Midbrain (tissue), 1 donor: ENCODE data around the gene MAST1.
"Not testable (repeated sequence)": the region's sequence is repeated elsewhere in the genome, so short reads cannot be mapped to it uniquely, and the experiment has no call there.

ENCODE experiments used
- DNase-seq: peaks from one replicate; lab custom pipeline; 2025; lab: John Stamatoyannopoulos, UW

MAST1 gene

DNA sequence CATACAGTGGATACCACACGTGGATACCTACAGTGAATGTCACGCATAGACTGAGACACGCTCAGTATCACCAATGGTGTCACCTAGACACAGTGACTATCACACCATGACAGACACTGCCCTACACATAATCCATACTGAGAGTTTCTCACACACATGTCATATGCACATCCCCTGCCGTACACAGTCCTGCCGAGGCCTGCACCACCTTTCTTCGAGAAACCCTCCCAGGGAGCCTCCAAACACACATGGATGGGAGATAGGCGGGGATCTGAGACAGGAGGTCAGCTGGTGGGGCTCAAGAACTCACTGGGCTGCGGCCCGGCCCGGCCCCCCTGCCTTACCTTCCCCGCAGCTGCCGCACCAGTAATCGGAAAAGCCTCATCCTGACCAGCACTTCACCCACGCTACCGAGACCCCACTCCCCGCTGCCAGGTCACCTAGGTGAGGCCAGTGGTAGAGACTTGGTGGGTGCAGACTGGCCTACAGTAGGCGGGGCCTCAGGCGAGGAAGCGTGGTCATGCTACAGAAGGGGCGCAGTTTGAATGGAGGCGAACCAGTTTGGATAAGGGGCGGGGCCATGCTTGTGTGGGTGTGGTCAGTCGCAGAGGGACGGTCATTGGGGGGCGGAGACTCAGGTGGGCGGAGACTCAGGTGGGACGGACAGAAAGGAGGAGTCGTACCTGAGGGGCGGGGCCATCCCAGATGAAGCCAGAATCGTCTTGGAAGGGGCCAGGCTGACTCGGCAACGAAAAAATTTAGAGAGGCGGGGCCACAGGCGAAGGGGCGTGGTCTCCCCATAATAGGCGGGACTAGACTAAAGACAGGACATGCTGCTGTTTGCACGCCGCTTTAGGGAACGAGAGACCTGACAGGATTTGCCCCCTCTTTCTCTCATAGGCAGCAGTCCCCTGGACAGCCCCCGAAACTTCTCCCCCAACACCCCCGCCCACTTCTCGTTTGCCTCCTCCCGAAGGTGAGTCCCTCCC lies 2.1 kb downstream of the MAST1 start:
- DNase-seq = no peak

DNA sequence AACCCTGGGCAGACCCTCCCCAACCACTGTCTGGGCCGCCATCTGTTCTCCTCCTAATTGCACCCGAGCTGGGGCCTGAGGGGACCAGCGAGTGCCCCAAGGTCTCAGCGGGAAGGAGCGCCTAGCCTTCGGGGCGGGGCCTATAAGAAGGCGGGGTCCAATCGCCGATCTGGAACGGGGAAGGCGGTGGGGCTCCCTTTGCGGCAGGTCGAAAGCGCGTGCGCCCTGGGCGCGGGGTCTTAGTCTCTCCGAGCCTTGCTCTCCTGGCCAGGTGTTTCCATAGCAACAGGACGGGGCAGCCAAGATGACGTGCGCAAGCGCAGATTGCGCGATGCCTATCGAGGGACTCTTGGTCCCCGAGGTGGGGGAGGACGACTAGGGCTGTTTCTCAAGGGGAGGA lies 2.8 kb downstream of the MAST1 start:
- DNase-seq = no peak

DNA sequence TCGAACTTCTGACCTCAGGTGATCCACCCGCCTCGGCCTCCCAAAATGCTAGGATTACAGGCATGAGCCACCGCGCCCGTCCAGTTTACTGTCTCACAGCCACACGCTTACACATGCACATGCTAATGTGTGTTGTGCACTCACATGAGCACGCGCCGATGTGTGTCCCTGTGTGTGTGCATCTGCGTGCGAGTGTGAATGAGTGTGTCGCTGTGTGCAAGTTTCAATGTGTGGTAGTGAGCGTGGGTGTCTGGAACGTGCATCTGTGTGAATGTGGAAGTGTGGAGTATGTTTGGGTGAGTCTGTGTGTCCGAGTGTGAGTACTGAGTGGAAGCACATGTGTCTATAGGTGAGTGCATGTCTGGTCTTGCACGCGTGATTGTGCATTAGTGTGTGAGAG lies 4.2 kb downstream of the MAST1 start:
- DNase-seq = no peak

DNA sequence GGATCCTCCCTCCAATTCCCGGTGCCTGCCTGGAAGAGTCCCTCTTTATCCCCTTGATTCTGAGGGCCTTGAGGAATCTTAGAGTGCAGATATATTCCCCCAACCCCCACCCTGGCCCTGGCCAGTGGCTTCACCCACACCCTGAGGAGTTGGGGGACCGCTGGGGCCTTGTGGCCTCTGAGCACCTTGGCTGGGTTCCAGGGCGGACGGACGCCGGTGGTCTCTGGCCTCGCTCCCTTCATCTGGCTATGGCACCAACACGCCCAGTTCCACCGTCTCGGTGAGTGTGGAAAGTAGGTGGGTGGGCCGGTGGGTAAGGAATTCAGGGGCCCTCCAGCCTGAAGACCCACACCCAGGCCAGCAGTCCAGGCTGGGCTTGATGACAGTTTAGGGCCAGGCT lies 5.0 kb downstream of the MAST1 start:
- no peak for DNase-seq

DNA sequence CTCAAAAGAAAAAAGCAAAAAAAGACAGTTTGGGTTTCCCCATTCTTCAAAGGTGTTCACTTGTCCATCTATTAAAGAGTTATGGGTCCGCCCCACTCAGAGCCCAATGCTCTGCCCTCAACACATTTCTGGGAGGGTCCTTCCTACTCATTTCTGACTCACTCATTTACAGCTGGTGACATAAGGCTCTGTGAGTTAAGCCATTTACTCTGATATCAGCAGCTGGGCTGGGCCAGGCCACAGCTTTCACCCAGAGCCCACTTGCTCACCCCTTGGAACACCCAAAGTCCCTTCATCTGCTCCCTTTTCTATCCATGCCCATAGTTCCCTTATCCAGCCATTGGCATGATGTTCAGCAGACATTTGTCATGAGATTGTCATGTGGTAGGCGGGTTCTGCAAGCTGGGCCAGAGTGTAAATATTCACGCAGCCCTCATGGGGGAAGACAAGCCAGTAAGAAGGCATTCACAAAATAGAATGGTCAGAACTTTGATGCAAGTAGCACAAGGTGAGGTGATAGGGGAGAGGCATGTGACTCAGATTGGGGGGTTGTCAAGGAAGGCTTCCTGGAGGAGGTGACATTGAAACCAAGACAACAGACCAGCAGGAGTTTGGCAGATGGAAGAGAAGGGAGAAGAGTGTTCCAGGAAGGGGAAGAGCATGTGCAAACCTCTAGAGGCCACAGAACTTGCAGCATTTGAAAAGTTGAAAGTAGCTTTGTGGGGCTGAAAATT lies 5.9 kb downstream of the MAST1 start:
- DNase-seq = no peak

DNA sequence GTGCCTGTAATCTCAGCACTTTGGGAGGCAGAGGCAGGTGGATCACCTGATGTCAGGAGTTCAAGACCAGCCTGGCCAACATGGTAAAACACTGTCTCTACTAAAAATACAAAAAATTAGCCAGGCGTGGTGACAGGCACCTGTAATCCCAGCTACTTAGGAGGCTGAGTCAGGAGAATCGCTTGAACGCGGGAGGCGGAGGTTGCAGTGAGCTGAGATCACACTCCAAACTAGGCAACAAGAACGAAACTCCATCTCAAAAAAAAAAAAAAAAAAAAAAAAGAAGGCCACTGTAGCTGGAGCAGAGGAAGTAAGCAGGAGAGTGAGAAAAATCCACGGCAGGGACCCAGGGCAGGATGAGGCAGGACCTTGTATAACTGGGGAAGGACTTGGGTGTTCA lies 8.3 kb downstream of the MAST1 start:
- not testable (repeated sequence) for DNase-seq

DNA sequence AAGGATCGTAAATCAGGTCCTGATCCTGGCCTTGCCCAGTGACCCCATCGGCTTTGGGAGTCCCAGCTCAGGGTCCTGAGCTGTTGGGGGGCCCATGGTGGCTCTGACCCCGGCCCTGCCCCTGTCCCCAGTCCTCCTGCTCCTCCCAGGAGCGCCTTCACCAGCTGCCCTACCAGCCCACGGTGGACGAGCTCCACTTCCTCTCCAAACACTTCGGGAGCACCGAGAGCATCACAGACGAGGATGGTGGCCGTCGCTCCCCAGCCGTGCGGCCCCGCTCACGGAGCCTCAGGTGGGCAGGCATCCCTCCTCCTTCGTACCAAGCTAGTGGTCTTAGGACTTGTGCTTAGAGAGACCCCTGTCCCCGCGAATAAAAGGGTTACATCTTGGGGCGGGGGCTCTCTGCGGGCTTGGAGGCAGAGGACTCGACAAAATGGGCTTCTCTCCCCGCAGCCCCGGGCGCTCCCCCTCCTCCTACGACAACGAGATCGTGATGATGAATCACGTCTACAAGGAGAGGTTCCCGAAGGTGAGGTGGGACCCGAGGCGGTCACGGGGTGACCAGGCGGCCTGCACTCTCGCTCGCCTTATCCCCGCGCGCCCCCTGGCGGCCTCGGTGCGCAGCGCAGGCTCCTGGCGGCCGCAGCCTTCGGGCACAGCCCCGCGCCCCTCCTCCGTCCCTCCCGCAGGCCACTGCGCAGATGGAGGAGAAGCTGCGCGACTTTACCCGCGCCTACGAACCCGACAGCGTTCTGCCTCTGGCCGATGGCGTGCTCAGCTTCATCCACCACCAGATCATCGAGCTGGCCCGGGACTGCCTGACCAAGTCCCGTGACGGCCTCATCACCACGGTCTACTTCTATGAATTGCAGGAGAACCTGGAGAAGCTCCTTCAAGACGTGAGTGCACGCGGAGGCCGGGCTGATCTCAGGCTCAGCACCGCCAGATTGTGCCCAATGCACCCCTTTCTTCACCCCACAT lies 9.1 kb downstream of the MAST1 start:
- DNase-seq = peak; percentile 79

DNA sequence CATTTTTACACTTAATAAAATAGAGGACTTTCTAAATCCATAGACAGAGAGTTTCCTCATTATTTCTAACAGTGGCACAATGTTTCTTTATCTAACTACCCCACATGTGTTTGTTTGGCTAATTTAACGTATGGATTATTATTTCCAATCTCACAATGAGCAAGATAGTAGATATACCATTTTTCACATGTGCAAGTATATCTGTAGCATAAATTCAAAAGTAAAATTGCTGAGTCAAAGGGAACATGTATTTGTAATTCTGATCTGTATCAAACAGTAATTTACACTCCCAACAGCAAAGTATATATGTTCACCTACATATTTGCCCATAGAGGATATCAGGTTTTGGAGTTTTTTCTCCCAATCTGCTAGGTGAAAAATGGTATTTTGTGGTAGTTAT lies 18.3 kb downstream of the MAST1 start:
- no peak for DNase-seq

DNA sequence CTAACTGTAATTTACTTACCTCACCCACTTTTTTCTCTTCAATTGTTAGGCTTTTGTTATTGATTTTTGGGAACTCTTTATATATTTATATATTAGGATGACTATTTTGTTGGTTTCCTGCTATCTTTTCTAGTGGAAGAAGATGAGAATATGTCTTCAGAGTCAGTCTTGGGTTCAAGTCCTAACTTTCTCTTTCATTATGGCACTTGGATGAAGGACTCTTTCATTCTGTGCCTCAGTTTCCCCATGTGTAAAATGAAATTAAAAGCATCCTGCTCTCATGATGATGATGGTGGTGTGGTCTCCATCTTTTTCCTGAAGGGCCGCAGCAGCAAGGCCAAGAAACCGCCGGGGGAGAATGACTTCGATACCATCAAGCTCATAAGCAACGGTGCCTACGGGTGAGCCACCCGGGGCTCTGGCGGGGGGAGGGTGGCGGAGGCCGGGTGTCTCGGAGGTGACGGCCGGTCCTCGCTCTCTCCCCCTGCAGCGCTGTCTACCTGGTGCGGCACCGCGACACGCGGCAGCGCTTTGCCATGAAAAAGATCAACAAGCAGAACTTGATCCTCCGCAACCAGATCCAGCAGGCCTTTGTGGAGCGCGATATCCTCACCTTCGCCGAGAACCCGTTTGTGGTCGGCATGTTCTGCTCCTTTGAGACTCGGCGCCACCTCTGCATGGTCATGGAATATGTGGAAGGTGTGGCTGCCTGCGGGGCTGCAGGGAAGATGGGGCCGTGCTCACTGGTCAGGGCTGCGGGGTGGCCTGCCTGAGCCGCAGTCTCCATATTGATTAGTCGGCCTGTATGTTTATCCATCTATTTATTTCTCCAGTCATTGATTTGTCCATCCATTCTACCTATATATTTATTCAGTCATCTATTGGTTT lies 20.0 kb downstream of the MAST1 start:
- no peak for DNase-seq

DNA sequence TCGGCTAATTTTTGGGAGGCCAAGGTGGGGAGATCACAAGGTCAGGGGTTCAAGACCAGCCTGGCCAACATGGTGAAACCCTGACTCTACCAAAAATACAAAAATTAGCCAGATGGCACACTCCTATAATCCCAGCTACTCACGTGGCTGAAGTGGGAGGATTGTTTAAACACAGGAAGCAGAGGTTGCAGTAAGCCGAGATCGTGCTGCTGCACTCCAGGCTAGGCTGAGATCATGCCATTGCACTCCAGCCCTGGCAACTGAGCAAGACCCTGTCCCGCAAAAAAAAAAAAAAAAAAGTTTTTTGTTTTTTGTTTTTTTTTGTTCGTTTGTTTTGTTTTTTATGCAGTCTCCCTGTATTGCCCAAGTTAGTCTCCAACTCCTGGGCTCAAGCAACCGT lies 21.2 kb downstream of the MAST1 start:
- no peak for DNase-seq

DNA sequence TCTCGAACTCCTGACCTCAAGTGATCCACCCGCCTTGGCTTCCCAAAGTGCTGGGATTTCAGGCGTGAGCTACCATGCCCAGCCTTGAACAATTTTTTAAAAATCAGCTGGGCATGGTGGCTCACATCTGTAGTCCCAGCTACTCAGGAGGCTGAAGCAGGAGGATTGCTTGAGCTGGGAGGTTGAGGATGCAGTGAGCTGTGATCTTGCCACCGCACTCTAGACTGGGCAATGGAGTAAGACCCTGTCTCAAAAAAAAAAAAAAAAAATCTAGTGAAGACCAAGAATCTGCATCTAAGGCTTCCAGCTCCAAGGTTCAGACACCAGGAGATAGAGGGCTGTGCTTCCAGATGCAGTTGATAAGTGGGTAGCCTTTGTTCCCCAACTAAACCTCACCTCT lies 25.8 kb downstream of the MAST1 start:
- no peak for DNase-seq

DNA sequence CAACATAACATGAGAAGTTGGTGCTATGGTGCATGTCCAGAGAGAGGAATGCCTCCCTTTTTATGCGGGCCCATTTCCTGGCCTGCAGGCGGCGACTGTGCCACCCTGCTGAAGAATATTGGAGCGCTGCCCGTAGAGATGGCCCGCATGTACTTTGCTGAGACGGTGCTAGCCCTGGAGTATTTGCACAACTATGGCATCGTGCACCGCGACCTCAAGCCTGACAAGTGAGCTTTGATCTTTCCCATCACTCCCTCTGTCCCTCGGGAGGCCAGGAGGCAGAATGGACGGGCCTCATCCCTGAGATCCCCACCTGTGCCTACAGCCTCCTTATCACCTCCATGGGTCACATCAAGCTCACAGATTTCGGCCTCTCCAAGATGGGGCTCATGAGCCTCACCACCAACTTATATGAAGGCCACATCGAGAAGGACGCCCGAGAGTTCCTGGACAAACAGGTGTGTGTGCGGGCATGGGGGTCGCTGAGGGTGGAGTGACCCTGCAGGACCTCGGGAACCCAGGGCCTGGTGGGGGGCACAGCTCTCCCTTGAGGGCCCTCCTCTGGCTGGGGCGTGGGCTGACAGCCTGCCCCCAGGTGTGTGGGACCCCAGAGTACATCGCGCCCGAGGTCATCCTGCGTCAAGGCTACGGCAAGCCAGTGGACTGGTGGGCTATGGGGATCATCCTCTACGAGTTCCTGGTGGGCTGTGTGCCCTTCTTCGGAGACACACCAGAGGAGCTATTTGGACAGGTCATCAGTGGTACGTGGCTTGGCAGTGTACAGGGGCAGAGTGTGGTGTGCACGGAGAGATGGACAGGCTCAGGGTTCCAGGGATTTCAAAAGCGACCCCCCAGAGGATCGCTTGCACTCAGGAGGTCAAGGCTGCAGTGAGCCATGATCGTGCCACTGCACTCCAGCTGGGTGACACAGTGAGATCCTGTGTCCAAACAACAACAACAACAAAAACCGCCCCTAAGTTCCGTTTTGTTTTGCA lies 26.7 kb downstream of the MAST1 start:
- DNase-seq = no peak

DNA sequence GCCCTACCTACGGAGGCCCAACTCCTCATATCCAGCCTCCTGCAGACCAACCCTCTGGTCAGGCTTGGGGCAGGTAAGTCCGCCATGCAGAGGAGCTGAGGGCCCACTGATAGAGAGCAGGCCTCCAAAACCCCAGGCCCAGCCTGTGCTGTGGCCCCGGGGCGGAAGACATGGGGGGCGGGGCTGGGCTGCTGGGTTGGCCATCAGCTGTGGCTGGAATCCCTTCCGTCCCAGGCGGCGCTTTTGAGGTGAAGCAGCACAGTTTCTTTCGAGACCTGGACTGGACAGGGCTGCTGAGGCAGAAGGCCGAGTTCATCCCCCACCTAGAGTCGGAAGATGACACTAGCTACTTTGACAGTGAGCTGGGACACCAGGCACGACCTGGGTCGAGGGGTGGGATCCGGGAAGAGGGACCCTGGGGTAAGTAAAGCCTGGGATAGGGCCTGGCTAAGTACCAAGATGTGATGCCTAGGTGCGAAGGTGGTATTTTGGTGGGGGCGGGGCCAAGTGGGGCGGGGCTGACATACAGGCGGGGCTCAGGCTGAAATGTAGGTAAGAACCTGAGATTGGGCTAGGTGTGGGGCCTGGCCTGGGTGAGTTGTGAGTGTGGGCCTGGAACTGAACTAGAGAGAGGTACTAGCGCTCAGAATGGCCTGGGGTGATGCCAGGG lies 27.6 kb downstream of the MAST1 start:
- no peak for DNase-seq

DNA sequence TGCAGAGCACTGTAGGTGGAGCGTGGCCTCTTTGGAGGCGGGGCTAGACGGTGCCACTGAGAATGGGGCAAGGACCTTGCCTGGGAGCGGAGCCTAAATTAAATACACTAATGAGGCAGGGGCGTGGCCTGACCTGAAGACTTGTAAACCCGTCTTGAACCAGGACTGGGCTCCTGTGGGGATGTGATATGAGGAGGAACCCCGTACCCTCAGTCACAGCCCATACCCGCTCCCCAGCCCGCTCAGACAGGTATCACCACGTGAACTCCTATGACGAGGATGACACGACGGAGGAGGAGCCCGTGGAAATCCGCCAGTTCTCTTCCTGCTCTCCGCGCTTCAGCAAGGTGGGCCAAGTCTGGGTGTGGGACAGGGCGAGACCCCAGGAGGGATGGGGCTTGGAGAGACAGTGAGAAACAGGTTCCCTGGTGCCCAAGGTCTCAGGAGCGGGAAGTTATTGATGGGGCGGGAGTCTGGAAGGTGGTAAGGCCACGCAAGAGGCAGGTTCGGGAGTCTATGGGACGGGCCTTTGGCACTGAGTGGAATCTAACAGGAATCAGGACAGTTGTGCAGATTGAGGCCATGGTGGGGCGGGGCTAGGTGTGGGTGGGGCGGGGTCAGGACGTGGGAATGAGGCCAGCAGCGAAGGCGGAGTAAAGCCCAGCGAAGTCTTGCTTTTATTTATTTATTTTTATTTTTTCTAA lies 28.3 kb downstream of the MAST1 start:
- no peak for DNase-seq

DNA sequence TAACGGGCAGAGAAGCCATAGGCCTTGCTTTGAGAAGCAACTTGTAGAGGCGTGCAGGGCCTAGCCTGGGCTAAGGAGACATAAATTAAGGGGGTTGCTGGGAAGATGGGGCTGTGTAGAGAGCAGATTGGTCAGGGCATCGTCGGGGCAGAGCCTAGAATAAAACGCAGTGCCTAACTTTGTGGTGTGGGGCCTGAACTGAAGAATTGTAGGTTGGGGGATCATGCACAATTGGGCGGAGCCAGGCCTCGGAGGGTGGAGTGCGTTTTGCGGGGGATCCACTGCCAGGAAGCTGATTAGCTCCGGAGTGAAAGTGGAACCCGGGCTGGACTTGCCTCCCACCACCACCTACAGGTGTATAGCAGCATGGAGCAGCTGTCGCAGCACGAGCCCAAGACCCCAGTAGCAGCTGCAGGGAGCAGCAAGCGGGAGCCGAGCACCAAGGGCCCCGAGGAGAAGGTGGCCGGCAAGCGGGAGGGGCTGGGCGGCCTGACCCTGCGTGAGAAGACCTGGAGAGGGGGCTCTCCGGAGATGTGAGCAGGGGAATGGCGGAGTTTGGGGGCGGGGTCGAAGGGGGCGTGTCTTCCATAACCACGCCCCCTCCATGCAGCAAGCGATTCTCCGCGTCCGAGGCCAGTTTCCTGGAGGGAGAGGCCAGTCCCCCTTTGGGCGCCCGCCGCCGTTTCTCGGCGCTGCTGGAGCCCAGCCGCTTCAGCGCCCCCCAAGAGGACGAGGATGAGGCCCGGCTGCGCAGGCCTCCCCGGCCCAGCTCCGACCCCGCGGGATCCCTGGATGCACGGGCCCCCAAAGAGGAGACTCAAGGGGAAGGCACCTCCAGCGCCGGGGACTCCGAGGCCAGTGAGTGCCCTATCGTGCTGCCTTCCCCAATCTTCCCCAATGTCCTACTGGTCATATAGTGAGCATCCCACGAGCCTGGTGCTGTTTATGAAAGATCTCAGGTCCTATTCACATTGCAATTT lies 29.1 kb downstream of the MAST1 start:
- no peak for DNase-seq

DNA sequence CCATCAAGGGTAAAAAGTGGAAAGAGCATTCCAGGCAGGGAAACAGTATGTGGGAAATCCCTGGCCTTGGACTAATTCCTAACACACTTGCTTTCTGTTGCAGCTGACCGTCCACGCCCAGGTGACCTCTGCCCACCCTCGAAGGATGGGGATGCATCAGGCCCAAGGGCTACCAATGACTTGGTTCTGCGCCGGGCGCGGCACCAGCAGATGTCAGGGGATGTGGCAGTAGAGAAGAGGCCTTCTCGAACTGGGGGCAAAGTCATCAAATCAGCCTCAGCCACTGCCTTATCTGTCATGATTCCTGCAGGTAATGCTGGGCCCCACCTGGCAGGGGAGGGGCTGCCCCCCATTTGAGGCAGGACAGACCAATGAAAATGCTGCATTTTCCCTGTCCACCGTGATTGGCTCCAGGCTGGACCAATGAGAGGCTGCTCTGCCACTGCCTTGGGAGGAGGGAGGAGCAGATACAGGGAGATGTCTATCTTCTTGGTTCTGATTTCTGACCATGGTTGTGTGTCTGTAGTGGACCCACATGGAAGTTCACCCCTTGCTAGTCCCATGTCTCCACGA lies 30.3 kb downstream of the MAST1 start:
- DNase-seq = no peak

DNA sequence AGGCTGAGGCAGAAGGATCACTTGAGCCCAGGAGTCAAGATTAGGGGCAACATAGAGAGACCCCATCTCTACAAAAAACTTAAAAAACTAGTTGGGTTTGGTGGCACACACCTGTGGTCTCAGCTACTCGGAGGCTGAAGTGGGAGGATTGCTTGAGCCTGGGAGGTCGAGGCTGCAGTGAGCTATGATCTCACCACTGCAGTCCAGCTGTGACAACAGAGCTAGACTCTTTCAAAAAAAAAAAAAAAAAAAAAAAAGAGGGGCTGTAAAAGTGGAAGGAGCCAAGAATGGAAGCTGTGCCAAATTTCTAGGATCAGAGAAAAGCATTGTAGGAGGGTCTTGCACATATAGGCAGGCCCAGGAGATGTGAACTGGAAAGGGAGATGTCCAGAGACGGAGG lies 33.4 kb downstream of the MAST1 start:
- DNase-seq = no peak
